ENCODE results near the gene GALNT11.

GALNT11 gene

DNA sequence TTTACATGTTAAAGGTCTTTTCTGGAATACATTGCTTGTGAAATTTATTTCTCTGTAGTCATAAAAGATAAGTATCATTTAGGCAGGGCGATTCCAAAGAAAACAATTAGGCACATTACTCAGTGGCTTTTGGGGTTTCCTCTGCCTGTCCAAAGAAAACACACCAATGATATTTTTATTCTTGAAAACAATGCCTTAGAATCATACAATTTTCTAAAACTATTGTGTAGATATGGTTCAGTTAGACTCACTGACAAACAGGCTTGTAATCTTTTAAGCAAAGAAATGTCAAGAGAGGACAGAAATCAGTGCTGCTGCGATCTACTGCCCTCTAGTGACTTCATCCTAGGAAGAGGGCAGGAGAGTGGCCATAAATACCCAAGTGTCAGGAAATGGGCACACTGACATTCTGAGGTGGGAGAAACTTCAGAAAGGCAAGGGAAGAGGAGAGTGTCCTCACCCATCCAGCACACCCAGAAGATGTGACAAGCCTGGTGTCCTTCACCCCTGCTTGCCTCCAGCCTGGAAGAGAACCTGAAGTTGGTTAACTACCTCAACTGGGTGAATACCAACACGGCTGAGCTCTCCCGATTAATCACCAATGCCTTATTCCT lies 120.5 kb downstream of the GALNT11 start:
- no peaks in the 10 kb centered on the region for H3K27me3 ChIP-seq (ENCODE audit: control insufficient read depth in 1 of 2, insufficient read depth in 2 of 2, low read length in 2 of 2)
- no peak overlapping the region for H3K9ac ChIP-seq (ENCODE audit: low read length in 2 of 2)
- no peaks in the 10 kb centered on the region for H3K9me3 ChIP-seq (ENCODE audit: control insufficient read depth in 2 of 2, low read length in 2 of 2)
- no peak overlapping the region for H3K4me3 ChIP-seq (ENCODE audit: low read length in 2 of 2)
- H3K36me3 ChIP-seq (ENCODE audit: control insufficient read depth in 2 of 2, insufficient read depth in 2 of 2, low read length in 2 of 2) = peaks cover 50 to 52% of the 10 kb centered on the region in 2 donors
- H3K27ac ChIP-seq (ENCODE audit: low read length) = no peak overlapping the region
- no peaks in the 10 kb centered on the region for H3K4me1 ChIP-seq (ENCODE audit: control insufficient read depth, insufficient read depth, low read length)

DNA sequence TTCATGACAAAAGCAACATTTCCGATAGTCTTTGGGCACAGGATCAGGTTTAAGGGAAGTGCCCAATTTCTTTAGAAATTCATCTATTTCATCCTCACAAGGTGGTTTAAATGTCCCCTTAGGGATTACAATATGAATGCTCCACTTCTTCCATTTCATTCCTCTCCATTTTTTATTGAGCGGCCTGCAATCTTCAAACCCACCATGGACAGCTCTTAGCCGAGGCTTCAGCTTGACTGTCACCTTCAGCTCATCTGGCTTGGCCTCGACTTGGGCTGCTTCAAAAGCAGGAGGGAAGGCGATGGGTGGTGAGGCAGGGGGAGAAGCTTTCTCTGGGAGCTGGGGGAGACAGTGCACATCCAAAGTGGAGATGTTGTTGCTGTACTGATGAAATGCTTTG lies 123.2 kb downstream of the GALNT11 start:
- H3K27ac ChIP-seq (ENCODE audit: low read length) = no peak overlapping the region
- no peak overlapping the region for H3K4me3 ChIP-seq (ENCODE audit: low read length in 2 of 2)
- H3K9ac ChIP-seq (ENCODE audit: low read length in 2 of 2) = no peak overlapping the region
- H3K9me3 ChIP-seq (ENCODE audit: control insufficient read depth in 2 of 2, low read length in 2 of 2) = no peaks in the 10 kb centered on the region
- no peaks in the 10 kb centered on the region for H3K27me3 ChIP-seq (ENCODE audit: control insufficient read depth in 1 of 2, insufficient read depth in 2 of 2, low read length in 2 of 2)
- no peaks in the 10 kb centered on the region for H3K4me1 ChIP-seq (ENCODE audit: control insufficient read depth, insufficient read depth, low read length)
- peaks cover 63 to 69% of the 10 kb centered on the region in 2 donors for H3K36me3 ChIP-seq (ENCODE audit: control insufficient read depth in 2 of 2, insufficient read depth in 2 of 2, low read length in 2 of 2)

DNA sequence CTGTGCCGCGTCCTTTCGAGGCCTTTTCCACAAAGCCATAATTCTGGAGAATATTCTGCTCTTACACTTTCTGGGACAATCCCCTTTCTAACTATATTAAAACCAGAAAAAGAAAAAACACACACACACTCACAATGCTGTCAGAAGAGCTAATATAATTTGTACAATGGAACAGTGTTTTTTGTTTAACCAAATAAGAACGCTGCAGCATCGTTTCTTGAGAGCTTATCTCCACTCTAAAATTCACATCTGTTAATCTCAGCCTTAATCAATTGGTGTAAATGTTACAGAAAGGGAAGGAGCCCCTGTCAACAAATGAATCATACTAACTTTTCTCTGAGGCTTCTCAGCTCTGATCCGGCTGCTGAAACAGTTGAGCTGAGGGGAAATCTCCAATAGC lies 123.9 kb downstream of the GALNT11 start:
- Histone ChIP-seq H3K36me3 (ENCODE audit: control insufficient read depth in 2 of 2, insufficient read depth in 2 of 2, low read length in 2 of 2) (peaks cover 67 to 69% of the 10 kb centered on the region in 2 donors), H3K4me3 (ENCODE audit: low read length in 2 of 2) (no peak overlapping the region), H3K27me3 (ENCODE audit: control insufficient read depth in 1 of 2, insufficient read depth in 2 of 2, low read length in 2 of 2) (no peaks in the 10 kb centered on the region), H3K9me3 (ENCODE audit: control insufficient read depth in 2 of 2, low read length in 2 of 2) (no peaks in the 10 kb centered on the region), H3K4me1 (ENCODE audit: control insufficient read depth, insufficient read depth, low read length) (no peaks in the 10 kb centered on the region), H3K27ac (ENCODE audit: low read length) (no peak overlapping the region), H3K9ac (ENCODE audit: low read length in 2 of 2) (no peak overlapping the region)

DNA sequence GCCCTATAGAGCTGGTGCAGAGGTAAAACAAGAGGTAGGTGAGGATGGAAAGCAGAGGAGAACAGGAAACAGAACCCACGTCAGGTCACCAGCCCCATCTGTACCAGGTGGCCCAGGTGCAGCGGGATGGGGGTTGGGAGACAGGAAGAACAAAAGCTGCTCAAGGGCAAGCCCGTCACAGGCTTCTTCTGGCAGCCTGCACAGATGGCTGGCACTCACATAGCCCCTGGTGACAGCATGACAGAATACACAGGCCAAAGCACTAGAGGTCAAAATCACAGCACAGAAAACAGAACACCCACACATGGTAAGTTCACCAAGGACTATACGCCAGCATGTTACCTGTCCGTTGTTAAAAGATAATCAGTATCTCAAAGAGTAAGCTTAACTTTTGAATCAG lies 126.8 kb downstream of the GALNT11 start:
- Histone ChIP-seq H3K27me3 (ENCODE audit: control insufficient read depth in 1 of 2, insufficient read depth in 2 of 2, low read length in 2 of 2) (no peaks in the 10 kb centered on the region), H3K27ac (ENCODE audit: low read length) (no peak overlapping the region), H3K4me1 (ENCODE audit: control insufficient read depth, insufficient read depth, low read length) (no peaks in the 10 kb centered on the region), H3K9ac (ENCODE audit: low read length in 2 of 2) (no peak overlapping the region), H3K9me3 (ENCODE audit: control insufficient read depth in 2 of 2, low read length in 2 of 2) (no peaks in the 10 kb centered on the region), H3K36me3 (ENCODE audit: control insufficient read depth in 2 of 2, insufficient read depth in 2 of 2, low read length in 2 of 2) (peaks cover 57 to 67% of the 10 kb centered on the region in 2 donors), H3K4me3 (ENCODE audit: low read length in 2 of 2) (no peak overlapping the region)

DNA sequence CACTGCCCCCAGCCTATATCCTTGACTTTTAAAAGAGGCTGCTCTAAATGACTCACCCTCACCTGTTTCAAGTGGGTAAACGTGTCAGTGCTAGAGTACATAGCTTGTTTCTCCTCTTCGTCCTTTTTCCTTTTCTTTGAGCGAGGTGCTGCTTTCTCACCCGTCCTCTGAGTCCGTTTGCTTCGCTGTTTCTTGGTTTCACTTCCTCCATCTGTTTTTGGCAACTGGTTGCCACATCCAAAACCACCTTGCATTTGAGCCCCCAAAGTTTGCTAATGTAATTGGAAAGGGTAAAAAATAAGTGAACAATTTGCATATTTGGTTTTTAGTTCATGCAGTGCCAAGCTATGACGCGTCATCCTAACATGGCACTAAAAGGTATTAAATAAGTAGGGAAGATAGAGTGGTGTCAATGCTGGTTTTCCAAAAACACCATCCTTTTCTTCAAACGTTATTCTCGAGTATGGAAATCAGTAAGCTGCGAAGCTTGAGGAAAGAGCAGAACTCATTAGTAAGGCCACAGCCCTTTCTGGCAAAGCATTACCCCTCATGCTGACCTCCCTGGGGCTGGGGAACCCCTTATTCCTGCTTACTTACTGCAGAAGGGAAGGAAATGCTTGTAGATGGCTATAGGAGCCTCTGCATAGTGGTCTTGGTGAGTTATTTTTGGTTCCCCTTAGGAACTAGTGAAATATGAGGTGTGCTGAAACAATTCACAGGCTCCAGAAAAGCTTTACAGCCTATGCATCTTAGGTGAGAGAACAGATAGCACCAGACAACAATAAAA lies 133.5 kb downstream of the GALNT11 start:
- no peak overlapping the region for H3K4me3 ChIP-seq (ENCODE audit: low read length in 2 of 2)
- no peaks in the 10 kb centered on the region for H3K27me3 ChIP-seq (ENCODE audit: control insufficient read depth in 1 of 2, insufficient read depth in 2 of 2, low read length in 2 of 2)
- no peaks in the 10 kb centered on the region for H3K4me1 ChIP-seq (ENCODE audit: control insufficient read depth, insufficient read depth, low read length)
- peaks cover 55 to 69% of the 10 kb centered on the region in 2 donors for H3K36me3 ChIP-seq (ENCODE audit: control insufficient read depth in 2 of 2, insufficient read depth in 2 of 2, low read length in 2 of 2)
- H3K9me3 ChIP-seq (ENCODE audit: control insufficient read depth in 2 of 2, low read length in 2 of 2) = no peaks in the 10 kb centered on the region
- no peak overlapping the region for H3K9ac ChIP-seq (ENCODE audit: low read length in 2 of 2)
- no peak overlapping the region for H3K27ac ChIP-seq (ENCODE audit: low read length)

DNA sequence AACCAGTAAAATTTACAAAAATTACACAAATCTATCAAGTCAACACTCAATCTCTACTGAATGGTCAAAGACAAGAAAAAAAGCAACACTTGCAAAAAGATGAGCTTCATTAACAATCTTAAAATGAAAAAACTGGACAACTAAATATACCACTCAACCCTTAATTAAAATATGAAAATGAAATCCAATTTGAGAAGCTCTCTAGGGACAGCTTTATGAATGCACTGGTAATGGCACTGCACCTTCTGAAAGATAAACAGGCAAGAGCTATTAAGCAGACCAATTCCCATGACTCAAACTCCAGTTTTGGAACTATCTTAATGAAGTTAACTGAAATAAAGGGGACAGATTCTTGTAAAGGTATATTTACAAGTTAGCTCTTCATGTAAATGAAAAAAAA lies 135.7 kb downstream of the GALNT11 start:
- H3K27me3 ChIP-seq (ENCODE audit: control insufficient read depth in 1 of 2, insufficient read depth in 2 of 2, low read length in 2 of 2) = no peaks in the 10 kb centered on the region
- no peak overlapping the region for H3K27ac ChIP-seq (ENCODE audit: low read length)
- H3K9ac ChIP-seq (ENCODE audit: low read length in 2 of 2) = no peak overlapping the region
- H3K4me1 ChIP-seq (ENCODE audit: control insufficient read depth, insufficient read depth, low read length) = no peaks in the 10 kb centered on the region
- peaks cover 47 to 53% of the 10 kb centered on the region in 2 donors for H3K36me3 ChIP-seq (ENCODE audit: control insufficient read depth in 2 of 2, insufficient read depth in 2 of 2, low read length in 2 of 2)
- H3K9me3 ChIP-seq (ENCODE audit: control insufficient read depth in 2 of 2, low read length in 2 of 2) = no peaks in the 10 kb centered on the region
- no peak overlapping the region for H3K4me3 ChIP-seq (ENCODE audit: low read length in 2 of 2)

DNA sequence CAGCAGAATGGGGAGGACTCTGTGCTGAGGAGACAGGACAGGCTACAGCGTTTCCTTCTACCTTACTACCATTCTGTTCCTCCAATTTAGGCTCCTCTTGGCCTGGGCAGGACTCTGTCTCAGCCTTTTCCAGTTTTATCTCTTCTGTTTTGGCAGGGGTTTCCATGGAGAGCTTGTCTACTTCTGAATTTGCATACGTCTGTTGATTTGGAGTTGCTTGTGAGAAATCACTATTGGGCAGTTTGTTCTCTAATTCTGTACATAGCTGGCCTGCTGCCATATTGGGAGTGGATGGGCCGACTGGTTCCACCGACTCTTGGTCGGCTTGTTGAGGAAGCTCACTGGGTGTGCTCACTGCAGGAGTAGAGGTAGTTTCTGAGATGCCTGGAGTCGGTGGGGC lies 136.8 kb downstream of the GALNT11 start:
- Histone ChIP-seq H3K4me1 (ENCODE audit: control insufficient read depth, insufficient read depth, low read length) (no peaks in the 10 kb centered on the region), H3K27me3 (ENCODE audit: control insufficient read depth in 1 of 2, insufficient read depth in 2 of 2, low read length in 2 of 2) (no peaks in the 10 kb centered on the region), H3K36me3 (ENCODE audit: control insufficient read depth in 2 of 2, insufficient read depth in 2 of 2, low read length in 2 of 2) (peaks cover 55 to 58% of the 10 kb centered on the region in 2 donors), H3K9me3 (ENCODE audit: control insufficient read depth in 2 of 2, low read length in 2 of 2) (no peaks in the 10 kb centered on the region), H3K9ac (ENCODE audit: low read length in 2 of 2) (no peak overlapping the region), H3K4me3 (ENCODE audit: low read length in 2 of 2) (no peak overlapping the region), H3K27ac (ENCODE audit: low read length) (no peak overlapping the region)

Data from stomach smooth muscle (tissue), 2 donors.